Mesenchymal stem cell (in vitro differentiated cells and primary cell): ENCODE data around the gene RPS6KA2.
A peak's percentile ranks its signal among the peaks of the same experiment; 100 is the strongest.

Source experiments
- DNase-seq: peaks from one replicate; pipeline ENCODE4 v3.0.0-alpha.2; 2013
- H2AFZ ChIP-seq: one replicate; pipeline ENCODE4 v1.6.1; 2013; ENCODE audit warnings: low read depth, mild to moderate bottlenecking, control low read depth, inconsistent platforms, low read length, moderate library complexity
- H2AK5ac ChIP-seq: 2 replicates; pipeline ENCODE4 v1.6.1; 2013; ENCODE audit warnings: low read length, moderate library complexity, mild to moderate bottlenecking, inconsistent platforms; ENCODE audit not compliant: severe bottlenecking
- H2BK120ac ChIP-seq: one replicate; pipeline ENCODE4 v1.6.1; 2013; ENCODE audit warnings: low read depth, mild to moderate bottlenecking, inconsistent platforms, low read length, moderate library complexity
- H2BK12ac ChIP-seq, 2 experiments: one replicate each; pipeline ENCODE4 v1.6.1; 2013; ENCODE audit warnings: inconsistent platforms in 2 of 2, low read length in 2 of 2, mild to moderate bottlenecking in 2 of 2, moderate library complexity in 2 of 2, control low read depth in 1 of 2
- H2BK15ac ChIP-seq: one replicate; pipeline ENCODE4 v1.6.1; 2013; ENCODE audit warnings: mild to moderate bottlenecking, low read depth, inconsistent platforms; ENCODE audit not compliant: poor library complexity, severe bottlenecking
- H2BK5ac ChIP-seq: 2 replicates; pipeline ENCODE4 v1.6.1; 2013; ENCODE audit warnings: low read depth, mild to moderate bottlenecking, low read length, control low read depth, inconsistent platforms; ENCODE audit not compliant: poor library complexity, severe bottlenecking
- H3K14ac ChIP-seq, 2 experiments: one replicate each; pipeline ENCODE4 v1.6.1; 2013; ENCODE audit warnings: inconsistent platforms in 2 of 2, low read length in 2 of 2, control low read depth in 1 of 2, mild to moderate bottlenecking in 1 of 2, moderate library complexity in 1 of 2
- H3K18ac ChIP-seq, 2 experiments: one replicate each; pipeline ENCODE4 v1.6.1; 2013; ENCODE audit warnings: inconsistent platforms in 2 of 2, low read length in 2 of 2, control low read depth in 1 of 2, low read depth in 1 of 2, mild to moderate bottlenecking in 1 of 2
- H3K23ac ChIP-seq, 2 experiments: one replicate each; pipeline ENCODE4 v1.6.1; 2013; ENCODE audit warnings: inconsistent platforms in 2 of 2, low read length in 2 of 2, mild to moderate bottlenecking in 2 of 2, moderate library complexity in 2 of 2, control low read depth in 1 of 2
- H3K27ac ChIP-seq: 2 replicates; pipeline ENCODE4 v1.5.1; 2013; ENCODE audit warnings: mild to moderate bottlenecking, moderate library complexity, low read length, control low read depth, inconsistent platforms; ENCODE audit not compliant: poor library complexity, severe bottlenecking
- H3K27me3 ChIP-seq, 2 experiments: 2 replicates each; pipeline versions ENCODE4 v1.6.1 to v1.7.0; 2013; ENCODE audit warnings: low read length in 2 of 2, mild to moderate bottlenecking in 2 of 2, moderate library complexity in 2 of 2, control low read depth in 1 of 2, inconsistent platforms in 1 of 2; ENCODE audit not compliant: control insufficient read depth in 1 of 2, insufficient read depth in 1 of 2
- H3K36me3 ChIP-seq, 2 experiments: 2 replicates each; pipeline versions ENCODE4 v1.6.1 to v1.7.0; 2013; ENCODE audit warnings: low read length in 2 of 2, control low read depth in 1 of 2, inconsistent platforms in 1 of 2, low read depth in 1 of 2, mild to moderate bottlenecking in 1 of 2; ENCODE audit not compliant: insufficient read depth in 2 of 2, control insufficient read depth in 1 of 2
- H3K4ac ChIP-seq, 2 experiments: one replicate each; pipeline ENCODE4 v1.6.1; 2013; ENCODE audit warnings: inconsistent platforms in 2 of 2, low read length in 2 of 2, mild to moderate bottlenecking in 2 of 2, moderate library complexity in 2 of 2, control low read depth in 1 of 2, low read depth in 1 of 2
- H3K4me1 ChIP-seq: 2 replicates; pipeline ENCODE4 v1.6.1; 2013; ENCODE audit warnings: low read depth, low read length, control low read depth; ENCODE audit not compliant: control insufficient read depth, insufficient read depth
- H3K4me2 ChIP-seq: 2 replicates; pipeline ENCODE4 v1.6.1; 2013; ENCODE audit warnings: low read length, mild to moderate bottlenecking, inconsistent platforms; ENCODE audit not compliant: poor library complexity, severe bottlenecking
- H3K4me3 ChIP-seq, 2 experiments: 2 replicates each; pipeline versions ENCODE4 v1.5.1 to v1.7.0; 2013; ENCODE audit warnings: low read length in 2 of 2, mild to moderate bottlenecking in 2 of 2, control low read depth in 1 of 2, low read depth in 1 of 2; ENCODE audit not compliant: insufficient read depth in 1 of 2
- H3K79me1 ChIP-seq: replicated peaks from 2 replicates; pipeline ENCODE4 v1.6.1; 2013; ENCODE audit warnings: mild to moderate bottlenecking, control low read depth, low read length, inconsistent platforms; ENCODE audit not compliant: poor library complexity, severe bottlenecking
- H3K9ac ChIP-seq: 2 replicates; pipeline ENCODE4 v1.7.0; 2013; ENCODE audit warnings: mild to moderate bottlenecking, low read length, moderate library complexity
- H3K9me3 ChIP-seq: 2 replicates; pipeline ENCODE4 v1.7.0; 2013; ENCODE audit warnings: mild to moderate bottlenecking, low read length; ENCODE audit not compliant: control insufficient read depth
- H4K8ac ChIP-seq: one replicate; pipeline ENCODE4 v1.6.1; 2013; ENCODE audit warnings: inconsistent platforms, mild to moderate bottlenecking, low read length, moderate library complexity
- H4K91ac ChIP-seq: one replicate; pipeline ENCODE4 v1.6.1; 2013; ENCODE audit warnings: mild to moderate bottlenecking, low read length, inconsistent platforms
- WGBS: methylation state at CpG from one replicate; pipeline ENCODE4 v1.1.7; 2013; ENCODE audit warnings: mixed read lengths; 5-methylcytosine and 5-hydroxymethylcytosine counted together

The RPS6KA2 gene

DNA sequence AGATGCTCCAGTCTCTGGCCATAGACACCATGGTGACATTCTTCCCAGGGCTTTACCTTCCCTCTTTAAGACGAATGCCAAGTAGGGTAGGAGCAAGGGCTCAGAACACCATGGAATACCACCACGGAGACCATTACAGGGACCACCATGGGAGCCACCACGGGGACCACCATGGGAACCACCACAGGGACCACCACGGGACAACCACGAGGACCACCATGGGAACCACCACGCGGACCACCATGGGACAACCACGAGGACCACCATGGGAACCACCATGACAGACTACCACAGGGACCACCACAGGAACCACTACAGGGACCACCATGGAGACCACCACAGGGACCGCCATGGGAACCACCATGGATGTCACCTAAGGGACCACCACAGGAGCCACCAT is 177.4 kb downstream of the RPS6KA2 start:
- Histone ChIP-seq H3K4me2 (no peak overlapping the region), H2BK15ac (no peak overlapping the region), H3K23ac (no peak overlapping the region), H3K9ac (no peak overlapping the region), H3K27me3 (no peaks in the 10 kb centered on the region), H4K91ac (no peak overlapping the region), H3K79me1 (no peaks in the 10 kb centered on the region), H3K18ac (no peak overlapping the region), H2BK120ac (no peak overlapping the region), H3K27ac (no peak overlapping the region), H3K4me1 (peaks cover 5% of the 10 kb centered on the region), H2AFZ (no peak overlapping the region), H4K8ac (no peak overlapping the region), H2AK5ac (no peak overlapping the region), H3K4ac (no peak overlapping the region), H3K36me3 (peaks cover 8 to 13% of the 10 kb centered on the region in 2 experiments), H2BK5ac (no peak overlapping the region), H3K14ac (no peak overlapping the region), H2BK12ac (no peak overlapping the region), H3K4me3 (no peak overlapping the region), H3K9me3 (no peaks in the 10 kb centered on the region)
- DNase-seq: no peak
- 93% methylated on average over 9 of the region's 9 CpGs for WGBS

DNA sequence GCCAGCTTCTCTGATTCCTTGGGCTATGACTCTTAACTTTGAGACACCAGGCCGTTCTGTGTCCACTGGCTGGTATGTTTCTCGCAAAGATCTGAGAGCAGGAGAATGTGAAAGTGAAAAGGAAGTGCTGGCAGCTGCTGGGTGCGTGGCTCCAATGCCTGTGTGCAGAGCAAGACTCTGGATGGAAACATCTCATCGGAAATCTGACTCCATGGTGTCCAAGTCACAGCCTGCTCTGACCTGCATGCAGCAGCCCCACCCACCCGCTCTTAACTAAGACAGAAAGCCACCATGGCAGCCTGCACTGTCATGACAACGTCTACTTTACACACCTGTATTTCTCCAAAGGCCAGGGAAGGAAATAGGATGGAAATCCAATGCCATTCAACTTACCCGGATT is 178.0 kb downstream of the RPS6KA2 start:
- no peak for DNase-seq
- H2AFZ ChIP-seq: no peak overlapping the region
- peaks cover 8 to 13% of the 10 kb centered on the region in 2 experiments for H3K36me3 ChIP-seq
- H2BK15ac ChIP-seq: no peak overlapping the region
- H3K23ac ChIP-seq: no peak overlapping the region
- no peak overlapping the region for H2BK12ac ChIP-seq
- H3K4ac ChIP-seq: no peak overlapping the region
- no peaks in the 10 kb centered on the region for H3K79me1 ChIP-seq
- no peak overlapping the region for H2AK5ac ChIP-seq
- 96% methylated on average over 5 of the region's 7 CpGs for WGBS
- no peak overlapping the region for H4K8ac ChIP-seq
- H2BK120ac ChIP-seq: no peak overlapping the region
- H3K9ac ChIP-seq: no peak overlapping the region
- H3K4me2 ChIP-seq: no peak overlapping the region
- H3K4me1 ChIP-seq: peaks cover 5% of the 10 kb centered on the region
- no peak overlapping the region for H3K18ac ChIP-seq
- H3K14ac ChIP-seq: no peak overlapping the region
- H4K91ac ChIP-seq: no peak overlapping the region
- H3K27me3 ChIP-seq: no peaks in the 10 kb centered on the region
- no peaks in the 10 kb centered on the region for H3K9me3 ChIP-seq
- no peak overlapping the region for H2BK5ac ChIP-seq
- H3K4me3 ChIP-seq: no peak overlapping the region
- H3K27ac ChIP-seq: no peak overlapping the region

DNA sequence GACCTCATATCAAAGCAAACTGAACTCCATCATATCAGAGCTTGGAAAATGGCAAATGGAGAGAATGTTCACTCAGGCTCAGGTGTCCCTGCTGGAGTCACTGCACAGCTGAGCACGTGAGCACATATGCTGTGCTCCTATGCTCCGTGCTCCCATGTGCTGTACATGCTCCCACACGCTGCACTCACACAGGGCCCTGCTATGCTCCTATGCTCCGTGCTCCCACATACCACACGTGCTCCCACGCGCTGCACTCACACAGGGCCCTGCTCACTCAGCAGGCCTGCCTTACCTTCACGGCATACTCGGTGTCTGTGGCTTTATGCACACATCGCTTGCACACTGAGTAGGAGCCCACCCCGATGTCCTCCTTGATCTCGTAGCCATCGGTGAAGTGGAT is 178.6 kb downstream of the RPS6KA2 start:
- no peak overlapping the region for H2AK5ac ChIP-seq
- H3K4me1 ChIP-seq: peaks cover 5% of the 10 kb centered on the region
- 90% methylated on average over 13 of the region's 13 CpGs for WGBS
- H3K23ac ChIP-seq: peak overlapping the region in 1 of 2 experiments; percentile 61
- peak overlapping the region; percentile 35 for H4K8ac ChIP-seq
- no peak overlapping the region for H2BK5ac ChIP-seq
- H4K91ac ChIP-seq: no peak overlapping the region
- H3K4ac ChIP-seq: no peak overlapping the region
- H2BK120ac ChIP-seq: no peak overlapping the region
- H3K14ac ChIP-seq: peak overlapping the region in 1 of 2 experiments; percentile 75
- H3K36me3 ChIP-seq: peaks cover 8 to 13% of the 10 kb centered on the region in 2 experiments
- H3K79me1 ChIP-seq: no peaks in the 10 kb centered on the region
- H2AFZ ChIP-seq: no peak overlapping the region
- peak overlapping the region in 1 of 2 experiments; percentile 31 for H2BK12ac ChIP-seq
- H2BK15ac ChIP-seq: no peak overlapping the region
- no peak overlapping the region for H3K4me3 ChIP-seq
- no peak overlapping the region for H3K27ac ChIP-seq
- H3K18ac ChIP-seq: no peak overlapping the region
- no peak overlapping the region for H3K9ac ChIP-seq
- H3K9me3 ChIP-seq: no peaks in the 10 kb centered on the region
- no peak for DNase-seq
- H3K4me2 ChIP-seq: no peak overlapping the region
- no peaks in the 10 kb centered on the region for H3K27me3 ChIP-seq

DNA sequence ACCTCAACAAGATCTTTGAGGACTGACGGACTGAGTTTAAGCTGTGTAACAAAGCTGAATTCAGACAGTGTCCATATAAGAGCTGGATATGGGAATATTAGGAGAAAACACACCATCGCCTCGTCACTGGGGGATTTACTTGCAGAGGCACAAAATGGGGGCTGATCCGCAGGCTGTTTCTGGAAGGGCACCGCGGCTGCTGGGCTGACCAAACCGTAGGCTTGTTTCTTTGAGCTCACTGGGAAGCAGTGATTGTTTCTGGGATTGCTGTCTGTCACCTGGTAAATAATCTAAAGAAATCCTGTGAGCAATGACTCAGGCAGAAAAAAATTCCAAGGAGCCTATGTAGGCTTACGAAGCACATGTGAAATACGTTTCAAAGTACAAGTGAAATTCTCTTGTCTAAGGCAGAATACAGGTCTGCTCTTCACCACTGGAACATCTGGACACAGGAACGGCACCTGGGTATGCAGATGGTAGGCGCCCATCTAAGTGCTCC is 180.4 kb downstream of the RPS6KA2 start:
- 84% methylated on average over 11 of the region's 11 CpGs for WGBS
- no peak overlapping the region for H3K18ac ChIP-seq

More for the DNA sequence above, 180.4 kb downstream of the RPS6KA2 start:
- no peaks in the 10 kb centered on the region for H3K9me3 ChIP-seq
- H3K23ac ChIP-seq: no peak overlapping the region
- no peaks in the 10 kb centered on the region for H3K27me3 ChIP-seq
- H3K79me1 ChIP-seq: no peaks in the 10 kb centered on the region
- H3K36me3 ChIP-seq: peaks cover 8 to 18% of the 10 kb centered on the region in 2 experiments
- no peak overlapping the region for H3K9ac ChIP-seq
- no peak overlapping the region for H2BK15ac ChIP-seq
- H4K91ac ChIP-seq: no peak overlapping the region
- H4K8ac ChIP-seq: no peak overlapping the region
- H2AK5ac ChIP-seq: no peak overlapping the region
- no peak for DNase-seq
- H2BK12ac ChIP-seq: no peak overlapping the region
- no peak overlapping the region for H3K4me3 ChIP-seq
- H2BK5ac ChIP-seq: no peak overlapping the region
- no peak overlapping the region for H3K14ac ChIP-seq
- peaks cover 5% of the 10 kb centered on the region for H3K4me1 ChIP-seq
- H2AFZ ChIP-seq: no peak overlapping the region
- no peak overlapping the region for H3K27ac ChIP-seq
- no peak overlapping the region for H2BK120ac ChIP-seq
- H3K4me2 ChIP-seq: no peak overlapping the region
- no peak overlapping the region for H3K4ac ChIP-seq
